ENCODE data around the gene FAT1.

Gene FAT1

DNA sequence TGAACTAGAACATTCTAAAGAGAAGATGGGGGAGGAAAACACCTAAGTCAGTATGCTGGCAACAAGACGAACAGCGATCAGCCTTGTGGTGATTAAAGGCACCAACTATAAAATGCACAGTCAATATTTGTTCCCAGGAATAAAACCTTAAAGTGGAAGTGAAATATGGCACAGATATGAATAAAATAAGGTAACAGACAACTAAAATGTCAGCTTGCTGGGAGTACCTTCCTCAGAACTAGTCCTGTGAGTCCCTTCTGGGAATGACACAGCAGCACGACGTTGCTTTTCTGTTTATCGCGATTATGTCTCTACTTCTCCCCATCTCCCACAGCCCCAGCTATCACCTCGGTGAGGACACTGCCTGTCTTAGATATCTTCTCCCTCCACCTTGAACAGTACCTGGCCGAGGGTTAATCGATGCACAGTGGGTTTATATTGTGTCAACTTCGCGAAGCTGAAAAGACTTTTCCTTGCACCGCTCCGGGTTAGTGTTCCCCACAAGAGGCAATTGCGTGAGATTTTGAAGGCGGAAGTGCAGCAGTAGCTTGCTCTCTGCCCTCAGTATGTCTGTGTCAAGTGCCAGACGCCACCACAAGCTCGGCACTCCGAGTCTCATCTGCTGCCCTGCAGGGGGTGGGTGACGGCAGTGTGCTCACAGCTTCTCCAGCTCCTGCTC is 185.7 kb downstream of the FAT1 start:
- no peak for DNase-seq (ENCODE audit: low read depth)
- no peak overlapping the region for H3K4me3 ChIP-seq (ENCODE audit: low read depth, low read length)
- TF ChIP-seq MYC (IDR thresholded peaks at IDR 0.05; ENCODE audit: low read depth, low read length) (no peak), POLR2A (IDR thresholded peaks at IDR 0.05; ENCODE audit: extremely low read depth, insufficient read length) (no peak)
- TF ChIP-seq, protein P1, sequence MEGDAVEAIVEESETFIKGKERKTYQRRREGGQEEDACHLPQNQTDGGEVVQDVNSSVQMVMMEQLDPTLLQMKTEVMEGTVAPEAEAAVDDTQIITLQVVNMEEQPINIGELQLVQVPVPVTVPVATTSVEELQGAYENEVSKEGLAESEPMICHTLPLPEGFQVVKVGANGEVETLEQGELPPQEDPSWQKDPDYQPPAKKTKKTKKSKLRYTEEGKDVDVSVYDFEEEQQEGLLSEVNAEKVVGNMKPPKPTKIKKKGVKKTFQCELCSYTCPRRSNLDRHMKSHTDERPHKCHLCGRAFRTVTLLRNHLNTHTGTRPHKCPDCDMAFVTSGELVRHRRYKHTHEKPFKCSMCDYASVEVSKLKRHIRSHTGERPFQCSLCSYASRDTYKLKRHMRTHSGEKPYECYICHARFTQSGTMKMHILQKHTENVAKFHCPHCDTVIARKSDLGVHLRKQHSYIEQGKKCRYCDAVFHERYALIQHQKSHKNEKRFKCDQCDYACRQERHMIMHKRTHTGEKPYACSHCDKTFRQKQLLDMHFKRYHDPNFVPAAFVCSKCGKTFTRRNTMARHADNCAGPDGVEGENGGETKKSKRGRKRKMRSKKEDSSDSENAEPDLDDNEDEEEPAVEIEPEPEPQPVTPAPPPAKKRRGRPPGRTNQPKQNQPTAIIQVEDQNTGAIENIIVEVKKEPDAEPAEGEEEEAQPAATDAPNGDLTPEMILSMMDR (IDR thresholded peaks at IDR 0.05; ENCODE audit: low read depth, low read length), result no peak
- TF ChIP-seq, protein P2, sequence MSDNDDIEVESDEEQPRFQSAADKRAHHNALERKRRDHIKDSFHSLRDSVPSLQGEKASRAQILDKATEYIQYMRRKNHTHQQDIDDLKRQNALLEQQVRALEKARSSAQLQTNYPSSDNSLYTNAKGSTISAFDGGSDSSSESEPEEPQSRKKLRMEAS (IDR thresholded peaks at IDR 0.05; ENCODE audit: low read depth, low read length), result no peak

Measured in NB4 (cell line).